Activated CD8-positive, alpha-beta memory T cell treated with anti-CD3 and anti-CD28 coated beads for 36 hours (primary cell): ENCODE measurements around the gene ASIC1. TPM values are rescaled to one million over a fixed set of nuclear protein-coding genes. Genes with fewer than 3 reads are reported as not detected.
"Not testable (repeated sequence)": the region's sequence is repeated elsewhere in the genome, so short reads cannot be mapped to it uniquely, and the experiment has no call there.

Experiments
- CTCF ChIA-PET: fragments of 350-600 bp; sonication (Branson Sonifier 250); formaldehyde crosslinking; loops from one replicate; lab custom pipeline; 2021; ENCODE audit warnings: antibody characterized with exemption; lab: Charles Lee
- POLR2A ChIA-PET: fragments of 350-600 bp; sonication (Branson Sonifier 250); formaldehyde crosslinking; loops from one replicate; lab custom pipeline; 2021; ENCODE audit warnings: antibody characterized with exemption; lab: Charles Lee
- total RNA-seq, 2 experiments: library from RNA; stranded (reverse); gene quantifications; one replicate each; pipeline ENCODE4 v1.2.3, GENCODE V29; 2021

The ASIC1 gene
- 10 to 100 TPM; 11.1 to 13.3 TPM for total RNA-seq

- POLR2A ChIA-PET = interaction anchor here (0.6 kb wide), 1 partner anchor 1412 kb away, joined by 4 read pairs; no protein-coding TSS in a partner anchor
- CTCF ChIA-PET = interaction anchor here (0.5 to 4.2 kb wide), 11 partner anchors 9 to 110 kb away, joined by 3 to 62 read pairs (median 3); partner anchors contain the start of gene CERS5
Measured at GRCh38 chr12:50057000-50057841, at the start of gene ASIC1. ASIC1 (plus strand) TSS chr12:50057596; CDS start chr12:50058767, 1,171 bp downstream.

- POLR2A ChIA-PET = no interaction called here
- CTCF ChIA-PET = interaction anchor here (0.6 to 1.4 kb wide), 3 partner anchors 24 to 281 kb away, joined by 3 to 5 read pairs (median 3); no protein-coding TSS in a partner anchor
Measured at GRCh38 chr12:50013361-50014147, 43.8 kb upstream of the ASIC1 start.

- POLR2A ChIA-PET = no interaction called here
Measured at GRCh38 chr12:50014342-50014741, 43.1 kb upstream of the ASIC1 start.

GRCh38 chr12:50016501-50017475 is 40.6 kb upstream of the ASIC1 start:
- POLR2A ChIA-PET = no interaction called here
- CTCF ChIA-PET = interaction anchor here (0.6 to 2.0 kb wide), 3 partner anchors 8 to 764 kb away, joined by 3 to 4 read pairs (median 4); partner anchors contain the start of gene COX14

More at GRCh38 chr12:50014342-50014741, 43.1 kb upstream of the ASIC1 start:
- CTCF ChIA-PET = interaction anchor here (0.6 to 0.9 kb wide), 2 partner anchors 23 to 25 kb away, joined by 3 read pairs; no protein-coding TSS in a partner anchor

GRCh38 chr12:50017641-50018040 is 39.8 kb upstream of the ASIC1 start:
- ChIA-PET POLR2A (no interaction called here), CTCF (interaction anchor here (1.1 to 2.0 kb wide), 2 partner anchors 53 to 94 kb away, joined by 3 to 4 read pairs; partner anchors contain the start of gene COX14)

- ChIA-PET CTCF (interaction anchor here (0.7 to 2.0 kb wide), 5 partner anchors 21 to 456 kb away, joined by 3 to 8 read pairs (median 3); partner anchors contain the start of gene COX14), POLR2A (no interaction called here)
Measured at GRCh38 chr12:50018154-50018553, 39.2 kb upstream of the ASIC1 start.

- CTCF ChIA-PET = interaction anchor here (1.0 to 2.0 kb wide), 4 partner anchors 20 to 92 kb away, joined by 3 to 8 read pairs (median 4); partner anchors contain the start of gene COX14
- POLR2A ChIA-PET = no interaction called here
Measured at GRCh38 chr12:50018968-50019367, 38.4 kb upstream of the ASIC1 start.

GRCh38 chr12:50019524-50019923 is 37.9 kb upstream of the ASIC1 start:
- ChIA-PET CTCF (interaction anchor here (1.1 to 1.5 kb wide), 3 partner anchors 19 to 61 kb away, joined by 3 to 8 read pairs (median 3); no protein-coding TSS in a partner anchor), POLR2A (no interaction called here)

GRCh38 chr12:50021031-50021430 is 36.4 kb upstream of the ASIC1 start:
- ChIA-PET CTCF (interaction anchor here (1.2 kb wide), 1 partner anchor 18 kb away, joined by 4 read pairs; no protein-coding TSS in a partner anchor), POLR2A (interaction anchor here (0.6 kb wide), 1 partner anchor 83 kb away, joined by 3 read pairs; no protein-coding TSS in a partner anchor)

GRCh38 chr12:50022903-50023302 is 34.5 kb upstream of the ASIC1 start:
- ChIA-PET POLR2A (no interaction called here), CTCF (no interaction called here)

- ChIA-PET CTCF (interaction anchor here (0.6 to 2.4 kb wide), 4 partner anchors 8 to 79 kb away, joined by 3 to 9 read pairs (median 3); no protein-coding TSS in a partner anchor), POLR2A (no interaction called here)
Measured at GRCh38 chr12:50024227-50024626, 33.2 kb upstream of the ASIC1 start.

GRCh38 chr12:50024805-50025186 is 32.6 kb upstream of the ASIC1 start:
- ChIA-PET CTCF (interaction anchor here (0.6 to 3.8 kb wide), 7 partner anchors 9 to 80 kb away, joined by 3 to 13 read pairs (median 5); no protein-coding TSS in a partner anchor), POLR2A (no interaction called here)

GRCh38 chr12:50025187-50026059 is 32.0 kb upstream of the ASIC1 start, which contains the start of gene RACGAP1:
RACGAP1 (minus strand) TSS chr12:50025494; CDS start chr12:50016715, 8,779 bp downstream.
- ChIA-PET POLR2A (interaction anchor here (0.7 kb wide), 1 partner anchor 569 kb away, joined by 3 read pairs; no protein-coding TSS in a partner anchor), CTCF (interaction anchor here (0.6 to 3.8 kb wide), 7 partner anchors 11 to 666 kb away, joined by 3 to 13 read pairs (median 5); partner anchors contain the start of gene SMARCD1)

- POLR2A ChIA-PET = no interaction called here
- CTCF ChIA-PET = interaction anchor here (3.8 kb wide), 1 partner anchor 12 kb away, joined by 13 read pairs; no protein-coding TSS in a partner anchor
Measured at GRCh38 chr12:50026691-50027090, 30.7 kb upstream of the ASIC1 start.

- POLR2A ChIA-PET = not testable (repeated sequence)
- CTCF ChIA-PET = interaction anchor here (0.8 to 1.7 kb wide), 2 partner anchors 9 to 10 kb away, joined by 6 read pairs; no protein-coding TSS in a partner anchor
Measured at GRCh38 chr12:50030449-50030848, 26.9 kb upstream of the ASIC1 start.

GRCh38 chr12:50032515-50032853 is 24.9 kb upstream of the ASIC1 start:
- POLR2A ChIA-PET = no interaction called here

More at GRCh38 chr12:50032515-50032853, 24.9 kb upstream of the ASIC1 start:
- CTCF ChIA-PET = interaction anchor here (1.0 to 2.3 kb wide), 2 partner anchors 23 to 66 kb away, joined by 3 to 8 read pairs; no protein-coding TSS in a partner anchor
